BJ (cell line): ENCODE results near the gene KDM8. TPM values are rescaled to one million over a fixed set of nuclear protein-coding genes. Genes with fewer than 3 reads are reported as not detected.

ENCODE experiments used
- CTCF ChIA-PET: fragments of 350-600 bp; formaldehyde crosslinking; extraction: SDS; loops from one replicate; lab custom pipeline; 2021; ENCODE audit warnings: antibody characterized with exemption, inconsistent platforms; lab: Yijun Ruan, JAX
- POLR2A ChIA-PET: fragments of 300-600 bp; sonication (Branson Sonifier 250); formaldehyde crosslinking; extraction: SDS; loops from one replicate; lab custom pipeline; 2021; ENCODE audit warnings: antibody characterized with exemption; lab: Charles Lee
- DNase-seq: peaks from one replicate; pipeline ENCODE4 v3.0.0-alpha.2; 2011; ENCODE audit warnings: low read depth
- H3K27me3 ChIP-seq: 2 replicates; pipeline ENCODE4 v1.6.0; 2011; ENCODE audit warnings: low read length; ENCODE audit not compliant: control insufficient read depth, insufficient read depth
- H3K36me3 ChIP-seq: 2 replicates; pipeline ENCODE4 v1.5.1; 2011; ENCODE audit warnings: low read length; ENCODE audit not compliant: control insufficient read depth, insufficient read depth
- H3K4me3 ChIP-seq: 2 replicates; pipeline ENCODE4 v1.5.1; 2011; ENCODE audit warnings: low read depth, mild to moderate bottlenecking, control low read depth, low read length
- polyA plus RNA-seq: library from polyadenylated mRNA; depleted of rRNA; stranded (reverse); fragments of >200 nt; gene quantifications from 2 replicates; pipeline ENCODE4 v1.2.3, GENCODE V29; 2011
- TF ChIP-seq, protein P1 (sequence below): IDR thresholded peaks from 2 replicates; pipeline ENCODE4 v1.5.1; 2011; ENCODE audit warnings: low read depth, mild to moderate bottlenecking, control low read depth, inconsistent platforms, low read length, moderate library complexity; ENCODE audit not compliant: insufficient read depth

The KDM8 gene
- polyA plus RNA-seq, 1 experiment: 3.7 TPM

- Histone ChIP-seq H3K36me3 (no peaks in the 10 kb centered on the region), H3K27me3 (no peaks in the 10 kb centered on the region), H3K4me3 (no peak overlapping the region)
- no peak for DNase-seq
- ChIA-PET CTCF (interaction anchor here (17.5 kb wide), 1 partner anchor 129 kb away, joined by 206 read pairs; no protein-coding TSS in a partner anchor), POLR2A (no interaction called here)
- TF ChIP-seq, protein P1, sequence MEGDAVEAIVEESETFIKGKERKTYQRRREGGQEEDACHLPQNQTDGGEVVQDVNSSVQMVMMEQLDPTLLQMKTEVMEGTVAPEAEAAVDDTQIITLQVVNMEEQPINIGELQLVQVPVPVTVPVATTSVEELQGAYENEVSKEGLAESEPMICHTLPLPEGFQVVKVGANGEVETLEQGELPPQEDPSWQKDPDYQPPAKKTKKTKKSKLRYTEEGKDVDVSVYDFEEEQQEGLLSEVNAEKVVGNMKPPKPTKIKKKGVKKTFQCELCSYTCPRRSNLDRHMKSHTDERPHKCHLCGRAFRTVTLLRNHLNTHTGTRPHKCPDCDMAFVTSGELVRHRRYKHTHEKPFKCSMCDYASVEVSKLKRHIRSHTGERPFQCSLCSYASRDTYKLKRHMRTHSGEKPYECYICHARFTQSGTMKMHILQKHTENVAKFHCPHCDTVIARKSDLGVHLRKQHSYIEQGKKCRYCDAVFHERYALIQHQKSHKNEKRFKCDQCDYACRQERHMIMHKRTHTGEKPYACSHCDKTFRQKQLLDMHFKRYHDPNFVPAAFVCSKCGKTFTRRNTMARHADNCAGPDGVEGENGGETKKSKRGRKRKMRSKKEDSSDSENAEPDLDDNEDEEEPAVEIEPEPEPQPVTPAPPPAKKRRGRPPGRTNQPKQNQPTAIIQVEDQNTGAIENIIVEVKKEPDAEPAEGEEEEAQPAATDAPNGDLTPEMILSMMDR: no peak
Observed at GRCh38 chr16:27239906-27240655, 36.8 kb downstream of the KDM8 start.

DNA sequence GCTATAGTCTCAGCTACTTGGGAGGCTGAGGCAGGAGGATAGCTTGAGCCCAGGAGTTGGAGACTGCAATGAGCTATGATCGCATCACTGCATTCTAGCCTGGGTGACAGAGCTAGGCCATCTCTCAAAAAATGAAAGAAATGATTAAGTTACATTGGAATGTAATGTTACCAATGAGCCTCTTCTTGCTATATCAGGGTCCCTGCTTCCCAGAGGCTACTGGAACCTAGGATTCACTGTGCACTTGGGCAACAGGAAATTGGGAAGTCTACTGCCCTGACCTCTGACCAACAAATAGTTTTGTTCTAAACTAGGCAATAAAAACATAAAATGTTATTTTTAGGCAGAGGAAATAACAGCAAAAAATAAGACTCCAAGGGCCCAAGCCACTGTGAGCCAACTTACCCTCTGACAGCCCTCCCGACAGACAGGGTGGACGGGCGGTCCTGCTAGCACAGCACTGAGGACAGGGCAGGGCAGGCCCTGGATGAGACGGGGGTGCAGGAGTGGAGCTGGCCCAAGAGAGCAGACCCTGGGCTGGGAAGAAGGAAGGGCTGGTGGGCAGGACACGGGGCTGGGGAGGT is 37.7 kb downstream of the KDM8 start:
- Histone ChIP-seq H3K4me3 (no peak overlapping the region), H3K27me3 (no peaks in the 10 kb centered on the region), H3K36me3 (no peaks in the 10 kb centered on the region)
- ChIA-PET CTCF (interaction anchor here (0.6 to 17.5 kb wide), 2 partner anchors 128 to 174 kb away, joined by 3 to 206 read pairs; no protein-coding TSS in a partner anchor), POLR2A (no interaction called here)
- TF ChIP-seq, protein P1: no peak
- DNase-seq: peak; percentile 37

GRCh38 chr16:27241658-27242057 is 38.3 kb downstream of the KDM8 start:
- Histone ChIP-seq H3K4me3 (no peak overlapping the region), H3K36me3 (no peaks in the 10 kb centered on the region), H3K27me3 (no peaks in the 10 kb centered on the region)
- POLR2A ChIA-PET: no interaction called here
- DNase-seq: no peak
- CTCF ChIA-PET: interaction anchor here (17.5 kb wide), 1 partner anchor 127 kb away, joined by 206 read pairs; no protein-coding TSS in a partner anchor
- TF ChIP-seq, protein P1: no peak

- ChIA-PET POLR2A (no interaction called here), CTCF (interaction anchor here (0.7 to 17.5 kb wide), 3 partner anchors 31 to 127 kb away, joined by 3 to 206 read pairs (median 3); no protein-coding TSS in a partner anchor)
- Histone ChIP-seq H3K27me3 (no peaks in the 10 kb centered on the region), H3K4me3 (no peak overlapping the region), H3K36me3 (no peaks in the 10 kb centered on the region)
- DNase-seq: no peak
- TF ChIP-seq, protein P1: no peak
Observed at GRCh38 chr16:27242398-27242797, 39.1 kb downstream of the KDM8 start.
